HG03045 (cell line): ENCODE data around the gene FAM72B.
A peak's percentile ranks its signal among the peaks of the same experiment; 100 is the strongest.
"Not testable (repeated sequence)": the region's sequence is repeated elsewhere in the genome, so short reads cannot be mapped to it uniquely, and the experiment has no call there.

Source experiments
- ATAC-seq: cut with Tn5 transposase; IDR thresholded peaks from one replicate; pipeline ENCODE4 v1.9.1; 2021; ENCODE audit warnings: mild to moderate bottlenecking, moderate library complexity; ENCODE audit not compliant: unreplicated experiment

FAM72B gene

DNA sequence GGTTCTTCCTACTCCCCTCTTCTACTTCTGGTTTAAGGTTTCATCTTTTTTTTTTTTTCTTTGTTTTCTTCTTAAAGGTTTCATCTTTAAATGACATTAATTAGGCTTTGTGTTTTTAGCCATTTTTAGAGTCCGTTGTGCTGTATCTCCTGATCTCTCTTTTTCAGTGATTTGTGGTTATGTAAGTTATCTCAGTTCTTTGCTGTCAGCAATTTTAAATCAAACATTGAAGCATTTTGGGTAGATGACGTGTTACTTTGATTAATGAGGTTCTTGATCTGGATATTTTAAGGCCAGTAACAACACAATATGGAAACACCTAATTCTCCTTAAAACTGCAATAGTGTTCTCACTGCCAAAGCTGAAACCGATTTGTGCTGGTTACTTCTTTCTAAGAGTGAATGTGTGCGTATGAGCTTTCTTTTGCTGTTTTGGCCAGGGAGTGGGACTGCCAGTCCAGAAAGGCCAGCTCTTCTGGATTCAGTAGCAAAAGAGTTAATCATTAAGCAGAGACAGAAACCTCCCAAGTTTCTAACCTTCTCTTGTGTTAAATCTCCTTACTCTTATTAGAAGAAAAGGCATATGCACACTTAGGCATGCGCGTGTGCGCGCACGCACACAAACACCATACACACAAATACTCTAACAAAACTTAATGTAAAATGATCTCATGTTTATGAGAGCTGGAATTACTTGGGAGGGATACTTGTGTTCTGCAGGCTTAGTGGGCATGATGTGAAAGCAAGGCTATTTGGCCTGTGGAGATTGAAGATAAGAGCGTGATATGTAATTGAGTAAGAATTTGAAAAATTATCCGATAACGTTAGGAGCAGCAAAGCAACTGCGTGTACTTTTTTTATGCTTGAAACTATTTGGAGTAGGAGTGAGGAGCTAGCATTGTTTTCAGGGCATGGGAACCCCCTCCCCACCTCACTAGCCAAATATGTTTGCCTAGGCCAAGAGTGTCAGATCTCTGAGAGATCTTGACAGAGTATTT lies 17.1 kb upstream of the FAM72B start:
- not testable (repeated sequence) for ATAC-seq

DNA sequence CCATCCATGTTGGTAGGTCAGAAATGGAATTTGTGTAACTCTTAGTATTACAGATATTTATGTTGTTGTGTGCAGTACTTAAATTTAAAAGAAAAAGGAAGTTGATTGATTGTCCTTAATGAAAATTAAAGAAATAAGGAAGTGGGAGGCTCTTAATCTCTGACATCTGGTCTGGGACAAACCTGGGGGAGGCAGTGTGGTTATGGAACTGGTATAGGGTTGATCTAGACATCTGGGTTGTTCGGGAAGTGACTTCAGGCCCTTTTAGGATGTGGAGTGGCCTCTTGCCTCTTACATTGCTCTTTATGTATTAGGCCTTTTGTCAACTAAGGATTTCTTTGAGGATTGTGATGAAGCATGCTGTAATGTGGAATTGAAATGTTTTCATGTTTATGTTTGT lies 16.1 kb upstream of the FAM72B start:
- not testable (repeated sequence) for ATAC-seq

DNA sequence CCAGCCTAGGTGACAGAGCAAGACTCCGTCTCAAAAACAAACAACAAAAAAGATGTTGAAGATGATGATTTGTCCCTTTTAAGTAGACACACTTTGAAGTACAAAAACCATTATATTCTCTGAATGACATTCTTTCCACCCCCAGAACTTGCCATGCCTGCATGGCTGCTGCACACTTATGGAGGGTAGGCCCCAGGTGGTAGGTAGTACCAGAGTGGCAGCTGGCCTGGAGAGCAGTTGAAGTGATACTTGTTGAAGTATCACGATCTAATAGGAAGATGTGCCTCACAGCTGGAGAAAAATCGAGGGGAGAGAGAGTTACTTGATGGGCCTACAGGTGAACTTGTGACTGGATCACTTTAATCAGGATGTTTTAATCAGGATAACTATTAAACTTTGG lies 15.6 kb upstream of the FAM72B start:
- ATAC-seq: not testable (repeated sequence)

DNA sequence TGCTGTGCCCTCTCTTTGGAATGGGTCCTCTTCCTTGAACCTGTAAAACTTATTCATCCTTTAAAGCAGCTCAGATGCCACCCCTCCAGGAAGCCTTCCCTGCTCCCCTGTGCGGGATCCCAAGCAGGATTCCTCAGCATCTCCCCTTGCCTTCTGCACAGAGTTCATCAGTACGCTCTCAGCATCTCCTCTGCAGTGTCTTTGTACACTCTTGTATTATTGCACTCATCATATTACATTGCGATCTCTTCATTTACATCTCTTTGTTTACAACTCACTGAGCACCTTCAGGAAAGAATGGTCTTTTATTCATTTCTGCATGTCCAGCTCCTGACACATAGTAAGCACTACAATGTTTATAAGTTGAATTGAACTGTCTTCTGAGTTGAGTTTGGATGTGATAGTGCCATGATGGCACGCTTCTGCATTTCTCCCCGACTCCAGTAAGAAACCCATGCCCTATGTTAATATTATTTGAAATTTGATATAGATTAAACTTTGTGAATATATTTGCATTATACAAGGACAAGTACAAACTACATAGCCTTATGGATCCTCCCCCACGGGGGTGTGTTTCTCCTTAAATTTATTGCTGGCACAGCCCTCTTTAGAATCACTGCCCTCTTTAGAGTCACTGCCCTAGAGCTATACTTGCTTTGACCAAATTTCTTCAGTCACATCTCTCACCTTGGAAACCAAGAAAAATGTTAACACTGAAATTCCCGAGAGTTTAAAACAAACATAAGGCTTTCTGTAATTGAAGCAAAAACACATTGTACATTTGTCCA lies 13.1 kb upstream of the FAM72B start:
- not testable (repeated sequence) for ATAC-seq

DNA sequence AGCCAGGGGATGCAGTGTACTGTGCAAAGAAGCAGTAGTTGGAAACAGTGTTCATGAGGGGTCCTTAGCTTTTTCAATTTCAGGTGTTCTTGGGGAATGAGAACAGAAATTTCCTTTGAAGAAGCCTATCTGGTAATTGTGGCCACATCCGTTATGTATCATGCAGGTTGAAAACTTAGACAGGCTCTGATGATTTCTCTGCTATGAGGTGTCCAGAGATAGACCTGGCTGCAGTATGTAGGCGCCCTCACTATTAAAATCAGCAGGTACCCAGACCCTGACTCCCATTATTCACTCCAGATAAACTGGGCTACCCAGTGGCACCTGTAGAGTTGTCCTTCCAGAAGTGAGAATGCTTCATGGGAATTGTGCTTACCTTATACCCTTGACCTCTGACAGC lies 8.4 kb upstream of the FAM72B start:
- ATAC-seq: not testable (repeated sequence)

DNA sequence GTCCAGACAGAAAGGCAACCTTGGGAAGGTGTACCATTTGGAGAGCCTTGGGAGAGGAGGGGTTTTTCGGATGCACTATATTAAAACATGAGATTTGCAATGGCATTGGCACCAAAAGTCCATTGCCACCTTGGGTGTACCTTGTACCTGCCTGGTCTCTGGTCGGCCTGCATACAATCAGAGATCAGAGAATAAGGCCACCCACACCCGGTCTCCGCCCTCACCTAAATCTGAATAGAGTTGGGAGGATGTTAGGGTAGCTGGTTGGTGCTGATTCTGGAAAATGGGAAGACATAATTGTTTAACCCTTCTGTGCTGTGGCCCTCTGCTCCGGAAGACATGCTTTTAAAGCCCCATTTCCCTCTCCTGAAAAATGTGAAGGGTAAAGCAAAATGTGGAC lies 3.8 kb upstream of the FAM72B start:
- not testable (repeated sequence) for ATAC-seq

DNA sequence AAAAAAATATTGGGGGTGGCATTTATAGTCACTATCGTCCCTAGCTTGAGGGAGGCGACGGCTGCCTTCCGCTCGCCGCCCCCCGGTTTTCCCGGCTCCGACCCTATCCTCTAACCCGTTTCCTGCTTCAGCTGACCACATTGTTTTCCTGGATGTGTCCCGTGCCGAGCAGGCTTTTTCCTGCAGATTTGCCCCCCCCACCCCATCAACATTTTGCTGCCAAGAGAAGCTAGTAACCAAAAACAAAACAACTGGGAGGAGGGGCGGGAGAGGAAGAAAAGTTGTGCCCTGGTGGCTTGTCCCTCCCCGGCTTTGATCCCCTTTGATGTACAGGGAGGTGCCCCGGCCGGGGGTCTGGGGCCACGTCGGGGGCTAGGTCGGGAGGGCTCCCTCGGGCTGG lies 2.1 kb upstream of the FAM72B start:
- ATAC-seq: not testable (repeated sequence)

DNA sequence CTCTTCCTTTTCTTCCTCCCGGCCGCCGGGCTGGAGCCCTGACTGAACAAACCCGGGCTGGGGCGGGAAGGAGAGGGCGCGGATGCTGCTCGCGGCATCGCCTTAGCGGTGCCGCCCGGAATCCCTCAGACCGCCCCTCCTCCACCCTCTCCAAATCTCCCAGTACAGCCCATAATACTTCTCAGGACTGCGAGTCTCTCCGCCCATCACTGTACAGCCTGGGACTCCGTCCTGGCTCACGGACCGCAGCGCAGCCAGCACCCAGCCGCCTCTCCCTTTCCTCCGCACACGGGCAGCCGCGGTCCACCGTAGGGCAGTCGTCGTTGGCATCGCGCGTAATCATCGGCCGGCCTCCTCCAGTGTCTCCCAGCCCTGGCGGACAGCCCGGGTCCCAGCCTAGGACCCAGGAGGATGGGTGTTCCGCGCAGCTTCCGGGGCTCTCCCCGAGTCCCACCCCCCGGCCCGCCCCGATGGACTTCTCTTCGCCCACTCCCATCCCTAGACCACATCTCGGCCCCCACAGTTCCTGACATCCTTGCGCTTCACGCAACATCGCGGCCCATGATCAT lies 1.1 kb upstream of the FAM72B start:
- ATAC-seq: peak; percentile 4

DNA sequence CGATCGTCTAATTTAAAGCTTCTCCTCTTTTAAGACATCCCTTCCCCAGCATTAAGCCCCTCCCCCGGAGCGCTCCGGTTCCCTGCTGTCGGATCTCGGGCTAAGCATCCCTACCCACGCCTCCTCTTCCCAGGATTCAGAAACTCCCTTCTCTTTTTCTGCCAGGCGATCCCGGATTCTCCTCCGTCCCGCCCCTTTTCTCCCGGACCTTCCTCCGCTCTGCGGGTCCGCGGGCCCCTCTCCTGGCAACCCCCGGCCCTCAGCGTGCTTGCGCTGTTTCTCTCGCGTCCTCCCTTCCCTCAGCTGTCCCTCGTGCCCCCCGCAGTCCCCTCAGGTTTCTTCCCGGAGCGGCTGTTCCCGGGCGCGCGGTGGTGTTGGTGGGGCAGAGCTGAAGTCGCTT lies 273 bp downstream of the FAM72B start:
- not testable (repeated sequence) for ATAC-seq

DNA sequence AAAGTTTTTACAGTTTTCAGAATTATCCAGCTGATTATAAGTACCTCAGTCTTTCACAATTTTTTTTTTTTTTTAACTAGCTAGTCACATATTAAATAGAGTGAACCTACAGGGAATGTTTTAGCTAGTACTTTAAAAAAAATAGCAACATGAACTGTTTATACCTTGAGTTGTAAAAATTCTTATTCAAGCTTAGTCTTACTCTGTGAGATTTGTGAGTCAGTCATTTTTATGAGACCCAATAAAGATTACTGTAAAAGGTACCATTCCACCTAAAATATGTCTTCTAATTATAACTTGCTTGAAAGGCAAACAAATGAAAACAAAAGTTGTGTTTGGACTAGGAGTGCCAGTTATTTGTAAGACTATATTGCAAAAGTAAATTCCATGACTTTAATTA lies 5.9 kb downstream of the FAM72B start:
- ATAC-seq: not testable (repeated sequence)

DNA sequence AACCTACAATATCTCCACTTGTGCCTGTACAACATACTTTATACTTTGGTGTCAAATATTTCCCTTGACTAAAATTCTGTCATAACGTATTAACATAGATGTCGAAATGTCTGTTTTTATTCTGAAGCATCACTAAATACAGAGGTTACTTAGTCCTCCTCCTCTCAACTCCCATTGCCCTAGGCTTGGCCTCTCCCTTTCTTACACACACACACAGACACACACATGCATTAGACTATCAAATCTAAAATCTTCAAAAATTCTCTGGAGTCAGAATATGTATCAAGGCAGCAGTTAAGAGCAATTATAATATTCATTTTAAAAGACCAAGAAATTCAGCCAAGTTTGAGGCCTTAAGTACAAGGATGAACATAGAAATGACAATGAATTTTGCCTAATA lies 7.5 kb downstream of the FAM72B start:
- not testable (repeated sequence) for ATAC-seq

DNA sequence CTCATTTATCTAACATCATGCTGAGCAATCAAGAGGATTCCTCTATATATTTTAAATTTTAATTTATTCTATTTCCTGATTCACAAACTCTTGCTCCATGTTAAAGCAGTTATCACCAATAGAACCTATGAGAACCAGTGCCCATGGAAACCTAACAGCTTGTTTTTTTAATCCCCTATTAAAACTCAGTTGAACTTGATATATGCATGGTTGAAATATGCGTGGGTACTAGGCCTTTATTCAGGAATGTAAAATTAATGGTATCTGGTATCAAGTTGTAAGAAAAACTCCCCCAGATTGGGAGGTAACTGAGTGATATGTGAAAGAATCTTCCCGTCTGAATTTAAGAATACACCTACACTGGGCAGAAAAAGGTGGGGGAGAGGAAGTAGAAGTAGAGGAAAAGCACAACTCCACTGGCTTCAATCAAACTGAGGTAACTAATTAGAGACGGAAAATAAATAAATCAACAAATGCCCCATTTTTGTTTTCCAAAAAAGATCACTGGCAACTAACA lies 15.9 kb downstream of the FAM72B start:
- ATAC-seq: not testable (repeated sequence)

DNA sequence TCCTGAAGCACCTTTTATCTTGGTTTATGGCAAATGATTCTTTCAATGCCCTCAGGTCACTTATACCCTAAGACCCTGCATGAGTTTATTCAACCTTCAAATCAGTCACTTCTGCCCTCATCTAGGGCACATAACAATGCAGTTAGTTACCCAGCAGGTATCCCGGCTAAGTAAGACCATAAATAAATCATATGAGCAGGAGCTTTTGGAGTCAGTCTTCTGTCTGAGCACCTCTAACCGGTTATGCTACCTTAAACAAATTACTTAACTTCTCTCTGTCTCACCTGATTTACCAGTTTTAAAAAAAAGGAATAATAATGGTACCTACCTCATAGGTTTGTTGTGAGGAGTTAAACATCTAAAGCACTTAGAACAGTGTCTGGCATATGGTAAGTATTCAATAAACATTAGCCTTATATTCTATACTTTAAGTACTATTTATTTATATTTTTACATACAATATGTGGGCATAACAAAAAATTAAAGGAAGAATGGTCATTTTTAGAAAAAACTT lies 16.9 kb downstream of the FAM72B start:
- not testable (repeated sequence) for ATAC-seq

DNA sequence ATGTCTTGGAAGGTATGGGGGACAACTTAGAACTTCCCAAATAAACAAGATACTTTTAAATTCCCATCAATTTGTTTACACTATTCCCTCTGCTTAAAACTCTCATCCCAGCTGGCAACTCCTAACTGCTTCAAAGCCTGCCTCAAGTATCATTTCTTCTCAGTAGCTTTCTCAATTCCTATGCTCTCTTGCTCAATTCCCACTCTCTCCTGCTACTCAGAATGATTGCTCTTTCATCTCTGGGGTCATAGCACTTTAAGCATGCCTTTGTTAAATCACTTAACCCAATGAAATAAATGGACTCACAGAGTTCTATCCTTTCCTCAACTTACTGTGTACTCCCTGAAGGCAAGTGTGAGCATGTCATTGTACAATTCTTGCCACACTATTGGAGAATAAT lies 18.8 kb downstream of the FAM72B start:
- not testable (repeated sequence) for ATAC-seq

DNA sequence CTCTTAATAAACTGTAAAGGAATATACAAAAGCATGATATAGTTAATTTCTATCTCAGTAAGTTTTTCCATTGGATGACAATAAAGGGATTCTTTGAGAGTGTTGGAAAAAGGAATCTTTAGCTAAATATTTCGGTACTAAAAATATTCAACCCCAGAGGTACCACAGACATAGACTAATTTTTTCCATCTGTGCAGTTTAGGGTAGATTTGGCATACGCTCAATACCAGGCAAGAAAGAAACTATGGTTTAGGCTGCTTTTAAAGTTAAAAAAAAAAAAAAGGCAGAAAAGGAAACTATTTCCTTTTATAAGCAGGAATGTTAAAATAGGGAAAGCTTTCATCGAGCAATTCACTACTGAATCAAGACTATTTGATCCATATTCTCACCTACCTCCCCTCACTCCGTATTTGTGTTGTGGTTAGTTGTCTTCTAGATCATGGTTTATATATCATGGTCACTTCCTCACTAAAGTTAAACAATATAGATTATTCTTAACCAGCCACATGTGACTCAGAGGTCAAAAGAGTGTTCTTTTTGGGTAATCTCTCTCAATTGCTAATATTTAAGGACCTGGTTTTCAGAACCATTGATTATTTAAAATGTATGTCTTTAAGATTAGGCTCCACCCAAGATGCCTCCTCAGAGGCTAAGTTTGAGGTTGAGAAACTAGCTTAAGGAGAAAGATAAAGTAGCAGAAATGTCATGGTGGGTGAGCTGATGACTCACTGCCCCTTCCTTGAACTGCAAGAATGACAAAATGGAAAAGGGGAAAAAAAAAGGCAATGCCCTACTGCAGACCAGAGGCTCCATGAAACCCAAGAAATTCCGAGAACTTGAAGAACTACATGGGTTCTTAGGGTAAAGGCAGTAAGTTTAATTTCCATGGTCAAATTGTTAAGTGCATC lies 20.0 kb downstream of the FAM72B start:
- not testable (repeated sequence) for ATAC-seq

DNA sequence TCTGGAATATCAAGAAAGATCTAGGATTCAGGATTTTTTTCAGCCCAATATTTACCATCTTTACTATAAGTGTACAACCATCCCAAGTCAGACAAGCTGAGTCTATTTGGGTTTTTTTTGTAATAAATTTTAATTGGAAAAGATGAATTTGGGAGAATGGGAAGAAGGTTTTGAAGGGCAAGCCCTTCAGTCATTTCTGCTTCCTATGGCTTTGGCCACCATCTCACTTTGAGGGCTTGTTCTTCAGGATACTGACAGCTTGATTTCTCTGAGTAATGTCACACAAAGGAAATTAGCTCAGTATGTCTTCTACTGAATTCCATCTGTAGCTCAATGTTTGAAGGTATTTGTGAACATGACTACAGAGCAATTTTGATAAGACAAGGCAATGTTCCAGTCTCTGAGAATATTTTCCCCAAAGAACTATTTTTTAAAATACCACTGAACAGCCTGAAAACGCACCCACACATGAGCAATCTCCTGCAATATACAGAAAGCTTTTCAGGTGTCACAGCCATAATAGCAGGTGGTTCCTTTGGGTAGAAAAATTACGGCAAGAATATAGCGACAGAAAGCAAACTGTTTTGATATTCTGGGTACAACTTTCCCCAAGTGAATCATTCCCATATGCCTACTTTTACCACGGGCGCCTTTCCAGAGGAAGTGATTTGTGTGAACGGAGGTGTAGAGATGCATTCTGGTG lies 22.8 kb downstream of the FAM72B start:
- ATAC-seq: not testable (repeated sequence)

DNA sequence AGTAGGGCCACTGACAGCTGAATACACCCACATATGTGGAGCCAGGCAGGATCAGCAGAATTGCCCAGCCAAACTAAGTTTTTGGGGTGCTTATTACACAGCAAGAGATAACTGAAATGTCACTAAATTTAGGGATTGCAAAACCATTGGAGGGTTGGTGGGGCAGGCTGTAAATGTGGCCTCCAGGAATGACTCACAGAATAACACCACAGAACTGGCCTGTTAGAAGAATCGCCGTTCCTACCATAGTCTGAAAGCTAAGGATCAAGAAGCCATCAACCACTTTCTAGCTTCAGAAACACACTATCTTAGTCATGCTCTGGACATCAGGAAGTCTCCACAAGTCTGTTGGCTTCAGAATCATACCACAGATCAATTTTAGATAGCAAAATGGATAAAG lies 24.0 kb downstream of the FAM72B start:
- ATAC-seq: not testable (repeated sequence)

DNA sequence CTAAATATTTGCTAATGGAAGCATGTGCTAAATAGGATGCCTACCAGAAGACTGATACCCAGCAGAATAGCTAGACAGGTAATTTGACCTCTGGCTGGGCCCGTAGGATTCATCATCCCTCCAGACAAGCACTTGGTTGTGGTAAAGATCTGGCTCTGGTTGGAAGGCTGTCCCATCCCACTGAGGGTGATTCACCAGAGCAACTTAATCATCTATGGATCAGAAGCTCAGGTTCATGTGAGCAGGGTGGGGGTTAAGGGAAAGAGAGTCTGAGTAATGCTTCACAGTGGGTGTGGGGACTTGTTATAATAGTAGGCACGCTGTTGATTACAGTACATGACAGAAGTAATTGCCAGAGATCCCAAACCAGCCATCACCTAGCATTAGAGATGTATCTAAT lies 26.5 kb downstream of the FAM72B start:
- not testable (repeated sequence) for ATAC-seq

DNA sequence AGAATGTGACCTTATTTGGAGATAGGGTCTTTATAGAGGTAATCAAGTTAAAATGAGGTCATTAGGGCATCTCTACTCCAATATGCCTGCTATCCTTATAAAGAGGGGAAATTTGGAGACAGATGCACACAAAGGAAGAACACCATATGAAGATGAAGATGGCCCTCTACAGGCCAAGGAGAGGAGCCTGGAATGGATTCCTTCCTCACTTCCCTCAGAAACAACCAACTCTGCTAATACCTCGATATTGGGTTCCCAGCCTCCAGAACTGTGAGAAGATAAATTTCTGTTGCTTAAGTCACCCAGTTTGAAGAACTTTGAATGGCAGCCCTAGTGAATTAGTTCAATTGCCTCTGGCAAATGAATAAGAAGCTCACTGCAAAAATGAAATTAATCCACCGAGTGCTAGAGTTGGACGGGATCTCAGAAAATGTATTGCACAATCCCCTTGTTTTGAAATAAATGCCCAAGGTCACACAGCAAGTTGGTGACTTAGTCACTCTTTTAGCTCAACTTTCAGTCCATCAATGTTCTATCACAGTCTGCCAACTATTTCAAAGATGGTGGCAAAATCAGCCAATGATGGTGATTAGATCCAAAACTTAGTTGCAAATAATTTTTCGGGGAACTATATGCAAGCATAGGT lies 27.1 kb downstream of the FAM72B start:
- ATAC-seq: not testable (repeated sequence)
